SK-N-SH treated with all-trans-retinoic acid at 6 μM for 48 hours (cell line): Measurements from ENCODE around the gene LCE3E.

ENCODE experiments used
- ATAC-seq: fragments of 200-7000 bp; cut with Tn5 transposase; 3 replicates; pipeline ENCODE4 v1.9.1; 2020; ENCODE audit warnings: mild to moderate bottlenecking, moderate library complexity
- ARNTL ChIP-seq: fragments of 450-650 bp; formaldehyde crosslinking; IDR thresholded peaks from 2 replicates; pipeline ENCODE4 v1.5.0; 2020; ENCODE audit warnings: low read depth, mild to moderate bottlenecking, moderate library complexity, borderline replicate concordance
- BACH2 ChIP-seq: fragments of 250-450 bp; sonication (Bioruptor Pico); IDR thresholded peaks from 2 replicates; pipeline ENCODE4 v1.9.0; 2021; ENCODE audit warnings: mild to moderate bottlenecking, borderline replicate concordance
- CSDC2 ChIP-seq: fragments of 250-450 bp; sonication (Bioruptor Pico); IDR thresholded peaks from 2 replicates; pipeline ENCODE4 v1.5.0; 2020; ENCODE audit warnings: mild to moderate bottlenecking, moderate library complexity
- ESRRG ChIP-seq: fragments of 250-450 bp; sonication (Bioruptor Pico); IDR thresholded peaks from 2 replicates; pipeline ENCODE4 v1.6.1; 2021; ENCODE audit warnings: mild to moderate bottlenecking
- GLIS3 ChIP-seq: fragments of 250-450 bp; sonication (Bioruptor Pico); IDR thresholded peaks from 2 replicates; pipeline ENCODE4 v1.5.0; 2020; ENCODE audit warnings: mild to moderate bottlenecking, moderate library complexity
- ISL1 ChIP-seq: fragments of 250-450 bp; sonication (Bioruptor Pico); IDR thresholded peaks from 2 replicates; pipeline ENCODE4 v2.1.2; 2022; ENCODE audit warnings: mild to moderate bottlenecking, moderate library complexity
- OSR1 ChIP-seq: fragments of 250-450 bp; sonication (Bioruptor Pico); IDR thresholded peaks from 2 replicates; pipeline ENCODE4 v1.8.0; 2022; ENCODE audit warnings: moderate library complexity, mild to moderate bottlenecking, inconsistent platforms
- PPARA ChIP-seq: fragments of 250-450 bp; sonication (Bioruptor Pico); IDR thresholded peaks from 2 replicates; pipeline ENCODE4 v1.5.0; 2020; ENCODE audit warnings: mild to moderate bottlenecking, borderline replicate concordance
- RARB ChIP-seq: fragments of 250-450 bp; sonication (Bioruptor Pico); IDR thresholded peaks from 2 replicates; pipeline ENCODE4 v1.8.0; 2021; ENCODE audit warnings: mild to moderate bottlenecking, moderate library complexity
- TCF4 ChIP-seq: fragments of 250-450 bp; sonication (Bioruptor Pico); IDR thresholded peaks from 2 replicates; pipeline ENCODE4 v1.8.0; 2021; ENCODE audit warnings: mild to moderate bottlenecking, moderate library complexity, borderline replicate concordance
- TOX ChIP-seq: fragments of 250-450 bp; sonication (Bioruptor Pico); IDR thresholded peaks from 2 replicates; pipeline ENCODE4 v1.8.0; 2021; ENCODE audit warnings: mild to moderate bottlenecking, moderate library complexity, borderline replicate concordance
- ZC3H10 ChIP-seq: fragments of 250-450 bp; sonication (Bioruptor Pico); IDR thresholded peaks from 2 replicates; pipeline ENCODE4 v1.5.1; 2021; ENCODE audit warnings: mild to moderate bottlenecking, moderate library complexity
- ZFP3 ChIP-seq: fragments of 250-450 bp; sonication (Bioruptor Pico); IDR thresholded peaks from 2 replicates; pipeline ENCODE4 v1.5.0; 2020; ENCODE audit warnings: mild to moderate bottlenecking, moderate library complexity
- ZFP30 ChIP-seq: fragments of 450-650 bp; formaldehyde crosslinking; IDR thresholded peaks from 2 replicates; pipeline ENCODE4 v1.5.0; 2022; ENCODE audit warnings: mild to moderate bottlenecking, moderate library complexity
- ZNF565 ChIP-seq: fragments of 450-650 bp; formaldehyde crosslinking; conservative IDR thresholded peaks from 2 replicates; pipeline ENCODE4 v1.5.0; 2020; ENCODE audit warnings: low read depth, mild to moderate bottlenecking, moderate library complexity
- ZNF70 ChIP-seq: fragments of 450-650 bp; formaldehyde crosslinking; IDR thresholded peaks from 2 replicates; pipeline ENCODE4 v1.5.0; 2020; ENCODE audit warnings: mild to moderate bottlenecking, moderate library complexity
- ZNF8 ChIP-seq: fragments of 450-650 bp; formaldehyde crosslinking; IDR thresholded peaks from 2 replicates; pipeline ENCODE4 v1.5.0; 2020; ENCODE audit warnings: mild to moderate bottlenecking, moderate library complexity
- TF ChIP-seq, protein P1 (sequence below): fragments of 250-450 bp; sonication (Bioruptor Pico); IDR thresholded peaks from 2 replicates; pipeline ENCODE4 v1.8.0; 2021; ENCODE audit warnings: low read depth, mild to moderate bottlenecking, moderate library complexity, borderline replicate concordance
- TF ChIP-seq, protein P2 (sequence below): fragments of 250-450 bp; sonication (Bioruptor Pico); IDR thresholded peaks from 2 replicates; pipeline ENCODE4 v1.5.1; 2021; ENCODE audit warnings: mild to moderate bottlenecking, moderate library complexity
- TF ChIP-seq, protein P3 (sequence below): fragments of 250-450 bp; sonication (Bioruptor Pico); IDR thresholded peaks from 2 replicates; pipeline ENCODE4 v1.5.0; 2020; ENCODE audit warnings: mild to moderate bottlenecking, moderate library complexity
- TF ChIP-seq, protein P4 (sequence below): fragments of 250-450 bp; sonication (Bioruptor Pico); IDR thresholded peaks from 2 replicates; pipeline ENCODE4 v1.8.0; 2020; ENCODE audit warnings: mild to moderate bottlenecking, moderate library complexity, borderline replicate concordance

The LCE3E gene

DNA sequence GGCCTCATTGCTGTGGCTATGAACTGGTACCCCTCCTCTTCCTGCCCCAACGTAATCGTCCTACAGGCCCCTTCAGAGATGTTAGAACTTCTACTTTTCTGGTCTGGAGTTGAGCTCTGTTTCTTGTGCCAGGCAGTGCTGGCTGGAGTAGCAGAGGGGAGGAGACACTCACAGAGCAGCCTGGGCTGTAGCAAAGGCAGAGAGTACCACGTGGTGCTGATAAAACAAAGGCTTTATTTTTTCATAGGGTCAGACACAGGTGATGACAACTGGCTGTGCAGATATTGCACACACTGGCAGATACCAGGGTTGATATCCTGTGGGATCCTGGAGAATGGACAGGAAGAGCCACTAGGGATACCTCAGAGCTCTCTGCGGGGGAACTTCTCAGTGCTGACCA, 29.1 kb downstream of the LCE3E start:
- TF ChIP-seq ZFP3 (CRISPR knock-in tag) (no peak), ZNF70 (CRISPR knock-in tag) (no peak), ZC3H10 (CRISPR knock-in tag) (no peak), ZFP30 (no peak), OSR1 (CRISPR knock-in tag) (no peak)
- ATAC-seq, result no peak

DNA sequence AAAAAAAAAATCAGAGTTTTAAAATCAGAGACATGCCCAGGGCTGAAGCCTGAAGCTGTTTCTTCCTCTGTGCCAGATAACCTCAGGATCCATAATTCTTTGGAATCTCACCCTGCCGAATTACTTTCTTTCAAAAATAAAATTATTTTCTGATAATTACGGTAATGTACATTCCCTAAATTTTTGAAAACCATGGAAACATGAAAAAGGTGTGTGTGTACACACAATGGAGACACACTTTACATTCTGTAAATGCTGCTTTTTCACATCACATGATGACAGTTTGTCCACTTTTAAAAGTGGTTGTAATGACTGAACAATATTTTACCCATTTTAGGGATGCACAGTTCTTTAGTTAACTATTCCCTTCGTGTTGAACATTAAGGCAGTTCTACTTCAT, 30.8 kb downstream of the LCE3E start:
- ATAC-seq, result no peak
- TF ChIP-seq OSR1 (CRISPR knock-in tag), result no peak
- no peak for TF ChIP-seq ESRRG
- TF ChIP-seq, protein P1, sequence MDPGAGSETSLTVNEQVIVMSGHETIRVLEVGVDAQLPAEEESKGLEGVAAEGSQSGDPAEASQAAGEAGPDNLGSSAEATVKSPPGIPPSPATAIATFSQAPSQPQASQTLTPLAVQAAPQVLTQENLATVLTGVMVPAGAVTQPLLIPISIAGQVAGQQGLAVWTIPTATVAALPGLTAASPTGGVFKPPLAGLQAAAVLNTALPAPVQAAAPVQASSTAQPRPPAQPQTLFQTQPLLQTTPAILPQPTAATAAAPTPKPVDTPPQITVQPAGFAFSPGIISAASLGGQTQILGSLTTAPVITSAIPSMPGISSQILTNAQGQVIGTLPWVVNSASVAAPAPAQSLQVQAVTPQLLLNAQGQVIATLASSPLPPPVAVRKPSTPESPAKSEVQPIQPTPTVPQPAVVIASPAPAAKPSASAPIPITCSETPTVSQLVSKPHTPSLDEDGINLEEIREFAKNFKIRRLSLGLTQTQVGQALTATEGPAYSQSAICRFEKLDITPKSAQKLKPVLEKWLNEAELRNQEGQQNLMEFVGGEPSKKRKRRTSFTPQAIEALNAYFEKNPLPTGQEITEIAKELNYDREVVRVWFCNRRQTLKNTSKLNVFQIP (CRISPR knock-in tag), result no peak
- TF ChIP-seq, all 23 proteins: peak for 0

DNA sequence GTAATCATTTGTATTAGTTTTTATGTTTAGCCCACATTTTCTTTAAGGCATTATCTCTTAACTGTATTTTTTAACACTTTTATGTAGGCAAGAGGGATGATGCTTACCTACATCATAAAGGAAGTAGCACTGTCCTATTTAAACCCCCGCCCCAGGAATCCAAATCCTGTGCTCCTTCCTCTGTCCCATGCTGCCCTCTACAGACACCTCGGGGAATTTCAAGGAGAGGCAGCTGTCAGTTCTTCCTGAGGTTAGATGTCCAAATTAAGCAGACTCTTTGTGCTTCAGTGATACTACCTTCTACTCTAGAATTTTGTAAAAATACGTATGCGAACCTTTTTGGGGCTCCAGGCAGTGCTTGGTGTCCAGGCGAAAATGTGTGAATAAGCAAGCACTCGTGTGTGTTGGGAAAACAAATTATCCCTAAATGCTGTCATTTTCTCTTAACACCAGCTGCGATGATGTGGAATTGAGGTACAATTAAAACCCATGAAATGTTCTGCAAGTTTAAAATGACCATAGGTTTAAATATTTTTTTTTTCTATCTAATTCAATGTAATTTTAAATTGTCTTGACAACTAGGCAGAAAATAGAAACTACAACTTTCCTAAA, 33.1 kb downstream of the LCE3E start:
- TF ChIP-seq, protein P2, sequence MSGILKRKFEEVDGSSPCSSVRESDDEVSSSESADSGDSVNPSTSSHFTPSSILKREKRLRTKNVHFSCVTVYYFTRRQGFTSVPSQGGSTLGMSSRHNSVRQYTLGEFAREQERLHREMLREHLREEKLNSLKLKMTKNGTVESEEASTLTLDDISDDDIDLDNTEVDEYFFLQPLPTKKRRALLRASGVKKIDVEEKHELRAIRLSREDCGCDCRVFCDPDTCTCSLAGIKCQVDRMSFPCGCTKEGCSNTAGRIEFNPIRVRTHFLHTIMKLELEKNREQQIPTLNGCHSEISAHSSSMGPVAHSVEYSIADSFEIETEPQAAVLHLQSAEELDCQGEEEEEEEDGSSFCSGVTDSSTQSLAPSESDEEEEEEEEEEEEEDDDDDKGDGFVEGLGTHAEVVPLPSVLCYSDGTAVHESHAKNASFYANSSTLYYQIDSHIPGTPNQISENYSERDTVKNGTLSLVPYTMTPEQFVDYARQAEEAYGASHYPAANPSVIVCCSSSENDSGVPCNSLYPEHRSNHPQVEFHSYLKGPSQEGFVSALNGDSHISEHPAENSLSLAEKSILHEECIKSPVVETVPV (CRISPR knock-in tag), result no peak
- no peak for TF ChIP-seq ZNF565 (CRISPR knock-in tag)
- no peak for TF ChIP-seq TOX (CRISPR knock-in tag)
- TF ChIP-seq BACH2, result no peak
- no peak for TF ChIP-seq RARB (CRISPR knock-in tag)
- no peak for TF ChIP-seq ARNTL (CRISPR knock-in tag)
- no peak for TF ChIP-seq ZFP3 (CRISPR knock-in tag)
- TF ChIP-seq CSDC2 (CRISPR knock-in tag), result no peak
- no peak for TF ChIP-seq PPARA (CRISPR knock-in tag)
- TF ChIP-seq, protein P3, sequence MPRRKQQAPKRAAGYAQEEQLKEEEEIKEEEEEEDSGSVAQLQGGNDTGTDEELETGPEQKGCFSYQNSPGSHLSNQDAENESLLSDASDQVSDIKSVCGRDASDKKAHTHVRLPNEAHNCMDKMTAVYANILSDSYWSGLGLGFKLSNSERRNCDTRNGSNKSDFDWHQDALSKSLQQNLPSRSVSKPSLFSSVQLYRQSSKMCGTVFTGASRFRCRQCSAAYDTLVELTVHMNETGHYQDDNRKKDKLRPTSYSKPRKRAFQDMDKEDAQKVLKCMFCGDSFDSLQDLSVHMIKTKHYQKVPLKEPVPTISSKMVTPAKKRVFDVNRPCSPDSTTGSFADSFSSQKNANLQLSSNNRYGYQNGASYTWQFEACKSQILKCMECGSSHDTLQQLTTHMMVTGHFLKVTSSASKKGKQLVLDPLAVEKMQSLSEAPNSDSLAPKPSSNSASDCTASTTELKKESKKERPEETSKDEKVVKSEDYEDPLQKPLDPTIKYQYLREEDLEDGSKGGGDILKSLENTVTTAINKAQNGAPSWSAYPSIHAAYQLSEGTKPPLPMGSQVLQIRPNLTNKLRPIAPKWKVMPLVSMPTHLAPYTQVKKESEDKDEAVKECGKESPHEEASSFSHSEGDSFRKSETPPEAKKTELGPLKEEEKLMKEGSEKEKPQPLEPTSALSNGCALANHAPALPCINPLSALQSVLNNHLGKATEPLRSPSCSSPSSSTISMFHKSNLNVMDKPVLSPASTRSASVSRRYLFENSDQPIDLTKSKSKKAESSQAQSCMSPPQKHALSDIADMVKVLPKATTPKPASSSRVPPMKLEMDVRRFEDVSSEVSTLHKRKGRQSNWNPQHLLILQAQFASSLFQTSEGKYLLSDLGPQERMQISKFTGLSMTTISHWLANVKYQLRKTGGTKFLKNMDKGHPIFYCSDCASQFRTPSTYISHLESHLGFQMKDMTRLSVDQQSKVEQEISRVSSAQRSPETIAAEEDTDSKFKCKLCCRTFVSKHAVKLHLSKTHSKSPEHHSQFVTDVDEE (CRISPR knock-in tag), result no peak
- TF ChIP-seq ZFP30, result no peak
- TF ChIP-seq, protein P4, sequence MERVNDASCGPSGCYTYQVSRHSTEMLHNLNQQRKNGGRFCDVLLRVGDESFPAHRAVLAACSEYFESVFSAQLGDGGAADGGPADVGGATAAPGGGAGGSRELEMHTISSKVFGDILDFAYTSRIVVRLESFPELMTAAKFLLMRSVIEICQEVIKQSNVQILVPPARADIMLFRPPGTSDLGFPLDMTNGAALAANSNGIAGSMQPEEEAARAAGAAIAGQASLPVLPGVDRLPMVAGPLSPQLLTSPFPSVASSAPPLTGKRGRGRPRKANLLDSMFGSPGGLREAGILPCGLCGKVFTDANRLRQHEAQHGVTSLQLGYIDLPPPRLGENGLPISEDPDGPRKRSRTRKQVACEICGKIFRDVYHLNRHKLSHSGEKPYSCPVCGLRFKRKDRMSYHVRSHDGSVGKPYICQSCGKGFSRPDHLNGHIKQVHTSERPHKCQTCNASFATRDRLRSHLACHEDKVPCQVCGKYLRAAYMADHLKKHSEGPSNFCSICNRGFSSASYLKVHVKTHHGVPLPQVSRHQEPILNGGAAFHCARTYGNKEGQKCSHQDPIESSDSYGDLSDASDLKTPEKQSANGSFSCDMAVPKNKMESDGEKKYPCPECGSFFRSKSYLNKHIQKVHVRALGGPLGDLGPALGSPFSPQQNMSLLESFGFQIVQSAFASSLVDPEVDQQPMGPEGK (CRISPR knock-in tag), result no peak
- TF ChIP-seq ZC3H10 (CRISPR knock-in tag), result no peak
- TF ChIP-seq GLIS3, result no peak
- no peak for TF ChIP-seq ZNF8 (CRISPR knock-in tag)
- no peak for TF ChIP-seq TCF4 (CRISPR knock-in tag)
- peak; percentile 90 for ATAC-seq

DNA sequence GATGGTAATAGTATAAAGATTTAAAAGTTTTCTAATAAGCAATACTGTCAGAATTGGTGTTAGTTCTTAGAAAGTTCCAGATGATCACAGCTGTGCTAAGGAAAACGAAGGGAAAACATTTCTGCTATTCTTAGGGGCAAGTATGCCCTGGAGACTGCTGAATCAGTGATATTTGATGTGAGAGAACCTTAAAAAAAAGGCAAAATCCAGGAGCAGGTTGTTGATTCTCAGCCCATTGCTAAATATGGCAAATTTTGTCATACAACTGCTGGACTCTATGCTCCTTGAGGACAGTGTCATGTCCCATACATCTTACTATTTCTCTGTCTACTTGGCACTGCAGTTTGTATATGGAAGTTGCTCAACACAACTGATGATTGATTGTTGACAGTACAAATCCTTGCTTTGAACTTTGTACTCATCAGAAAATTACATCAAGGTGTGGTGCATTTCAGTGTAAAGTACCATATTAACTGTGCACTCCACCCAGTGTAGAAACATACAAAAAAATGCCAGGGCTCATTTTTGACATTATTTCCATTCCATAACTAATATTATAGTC, 41.4 kb downstream of the LCE3E start:
- ATAC-seq, result no peak
- TF ChIP-seq RARB (CRISPR knock-in tag) (no peak), ISL1 (CRISPR knock-in tag) (no peak), PPARA (CRISPR knock-in tag) (no peak), ZNF565 (CRISPR knock-in tag) (no peak), TCF4 (CRISPR knock-in tag) (no peak), ZFP3 (CRISPR knock-in tag) (no peak)
- TF ChIP-seq, protein P3 (CRISPR knock-in tag), result no peak
- TF ChIP-seq, protein P2 (CRISPR knock-in tag), result no peak
- TF ChIP-seq, protein P4 (CRISPR knock-in tag), result no peak
